OCI-LY1 (cell line): ENCODE data around the gene SLC19A1.

ENCODE experiments used
- H2AFZ ChIP-seq: fragments of 200-600 bp; sonication (generic), shearing (Covaris generic); 2 replicates; pipeline ENCODE4 v1.6.0; 2014; ENCODE audit warnings: antibody characterized with exemption, mild to moderate bottlenecking, low read length
- H3F3A ChIP-seq: fragments of 200-600 bp; sonication (generic), shearing (Covaris generic); 2 replicates; pipeline ENCODE4 v1.6.0; 2014; ENCODE audit warnings: mild to moderate bottlenecking, antibody characterized with exemption, low read length, moderate library complexity; ENCODE audit not compliant: insufficient read depth
- H3K27ac ChIP-seq: fragments of 200-600 bp; sonication (generic); 2 replicates; pipeline ENCODE4 v1.5.1; 2014; ENCODE audit warnings: low read length, mixed run types, mild to moderate bottlenecking, low read depth; ENCODE audit not compliant: poor library complexity, severe bottlenecking
- H3K27me3 ChIP-seq: fragments of 200-600 bp; sonication (generic); 2 replicates; pipeline ENCODE4 v1.6.0; 2014; ENCODE audit warnings: antibody characterized with exemption, mild to moderate bottlenecking, low read length, moderate library complexity; ENCODE audit not compliant: insufficient read depth
- H3K36me3 ChIP-seq: fragments of 200-600 bp; sonication (generic); 2 replicates; pipeline ENCODE4 v1.6.1; 2014; ENCODE audit warnings: mild to moderate bottlenecking, antibody characterized with exemption, low read length, moderate library complexity, mixed read lengths; ENCODE audit not compliant: insufficient read depth
- H3K4me1 ChIP-seq: fragments of 200-600 bp; sonication (generic); 2 replicates; pipeline ENCODE4 v1.5.1; 2014; ENCODE audit warnings: mild to moderate bottlenecking, low read length, moderate library complexity; ENCODE audit not compliant: insufficient read depth, severe bottlenecking
- H3K4me2 ChIP-seq: fragments of 200-600 bp; sonication (generic), shearing (Covaris generic); 2 replicates; pipeline ENCODE4 v1.6.1; 2014; ENCODE audit warnings: low read length
- H3K4me3 ChIP-seq: fragments of 200-600 bp; sonication (generic); 2 replicates; pipeline ENCODE4 v1.5.1; 2014; ENCODE audit warnings: low read length, low read depth, mild to moderate bottlenecking, mixed read lengths; ENCODE audit not compliant: poor library complexity, severe bottlenecking
- H3K79me2 ChIP-seq: fragments of 200-600 bp; shearing (Covaris generic); 2 replicates; pipeline ENCODE4 v1.6.1; 2016; ENCODE audit warnings: mixed run types, low read length, mixed read lengths; ENCODE audit not compliant: insufficient read depth
- H3K9ac ChIP-seq: fragments of 200-600 bp; sonication (generic), shearing (Covaris generic); 2 replicates; pipeline ENCODE4 v1.6.1; 2014; ENCODE audit warnings: mild to moderate bottlenecking, low read length, mixed read lengths
- H3K9me2 ChIP-seq: fragments of 200-600 bp; sonication (generic), shearing (Covaris generic); 2 replicates; pipeline ENCODE4 v1.6.1; 2014; ENCODE audit warnings: low read depth, mild to moderate bottlenecking, low read length, mixed read lengths
- H3K9me3 ChIP-seq: fragments of 200-600 bp; shearing (Covaris generic); 2 replicates; pipeline ENCODE4 v1.6.1; 2014; ENCODE audit warnings: low read length, mixed read lengths
- H4K20me1 ChIP-seq: fragments of 200-600 bp; sonication (generic), shearing (Covaris generic); 2 replicates; pipeline ENCODE4 v1.6.0; 2016; ENCODE audit warnings: mild to moderate bottlenecking, low read length; ENCODE audit not compliant: insufficient read depth
- EZH2 ChIP-seq: fragments of 200-600 bp; sonication (generic), shearing (Covaris generic); IDR thresholded peaks from 2 replicates; pipeline ENCODE4 v1.8.0; 2017; ENCODE audit warnings: borderline replicate concordance, mixed run types, mild to moderate bottlenecking, antibody characterized with exemption, low read length, moderate library complexity, mixed read lengths
- TF ChIP-seq, protein P1 (sequence below): fragments of 200-600 bp; sonication (generic), shearing (Covaris generic); IDR thresholded peaks from 2 replicates; pipeline ENCODE4 v1.5.1; 2017; ENCODE audit warnings: mild to moderate bottlenecking, antibody characterized with exemption, low read length, moderate library complexity, mixed read lengths

The SLC19A1 gene

DNA sequence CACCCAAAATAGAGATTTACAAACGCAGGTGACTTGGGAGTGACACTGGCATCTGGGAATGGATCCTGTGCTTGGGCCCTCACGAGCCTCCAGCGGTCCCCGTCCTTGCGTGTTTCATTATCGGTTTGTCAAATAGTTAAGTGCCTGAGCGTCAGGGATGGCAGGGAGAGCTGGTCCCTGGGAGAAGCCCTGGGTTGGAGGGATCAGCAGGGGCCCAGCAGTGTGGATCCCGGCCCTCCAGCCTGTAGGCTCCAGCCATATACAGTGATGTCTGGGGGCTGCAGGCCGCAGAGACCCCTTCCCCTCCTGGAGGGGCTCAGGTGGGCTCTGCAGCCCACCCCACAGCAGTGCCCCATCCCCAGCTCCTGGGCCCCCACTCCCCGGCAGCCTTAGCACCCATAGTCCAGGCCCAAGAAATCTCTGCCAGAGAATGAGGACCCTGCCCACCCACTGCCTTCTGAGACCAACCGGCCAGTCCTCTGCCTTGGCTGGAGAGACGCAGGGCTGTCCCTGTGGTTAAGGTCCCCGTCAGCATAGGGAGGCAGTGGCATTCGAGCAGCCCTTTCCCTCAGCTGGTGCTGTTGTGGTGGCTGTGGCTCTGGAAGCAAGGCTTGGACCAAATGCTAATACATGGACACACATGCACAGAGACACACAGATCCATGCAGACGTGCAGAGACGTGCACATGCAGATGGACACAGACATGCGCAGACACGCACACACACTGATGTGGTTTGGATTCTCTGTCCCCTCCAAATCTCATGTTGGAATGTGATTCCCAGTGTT is 2.4 kb upstream of the SLC19A1 start:
- H2AFZ ChIP-seq, result no peak overlapping the region
- TF ChIP-seq EZH2, result no peak
- TF ChIP-seq, protein P1, sequence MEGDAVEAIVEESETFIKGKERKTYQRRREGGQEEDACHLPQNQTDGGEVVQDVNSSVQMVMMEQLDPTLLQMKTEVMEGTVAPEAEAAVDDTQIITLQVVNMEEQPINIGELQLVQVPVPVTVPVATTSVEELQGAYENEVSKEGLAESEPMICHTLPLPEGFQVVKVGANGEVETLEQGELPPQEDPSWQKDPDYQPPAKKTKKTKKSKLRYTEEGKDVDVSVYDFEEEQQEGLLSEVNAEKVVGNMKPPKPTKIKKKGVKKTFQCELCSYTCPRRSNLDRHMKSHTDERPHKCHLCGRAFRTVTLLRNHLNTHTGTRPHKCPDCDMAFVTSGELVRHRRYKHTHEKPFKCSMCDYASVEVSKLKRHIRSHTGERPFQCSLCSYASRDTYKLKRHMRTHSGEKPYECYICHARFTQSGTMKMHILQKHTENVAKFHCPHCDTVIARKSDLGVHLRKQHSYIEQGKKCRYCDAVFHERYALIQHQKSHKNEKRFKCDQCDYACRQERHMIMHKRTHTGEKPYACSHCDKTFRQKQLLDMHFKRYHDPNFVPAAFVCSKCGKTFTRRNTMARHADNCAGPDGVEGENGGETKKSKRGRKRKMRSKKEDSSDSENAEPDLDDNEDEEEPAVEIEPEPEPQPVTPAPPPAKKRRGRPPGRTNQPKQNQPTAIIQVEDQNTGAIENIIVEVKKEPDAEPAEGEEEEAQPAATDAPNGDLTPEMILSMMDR, result no peak
- no peaks in the 10 kb centered on the region for H3K9me2 ChIP-seq
- no peaks in the 10 kb centered on the region; the same call in 1 of the 2 replicates for H3K27me3 ChIP-seq
- H3K4me3 ChIP-seq, result no peak overlapping the region
- no peaks in the 10 kb centered on the region for H4K20me1 ChIP-seq
- H3K79me2 ChIP-seq, result no peaks in the 10 kb centered on the region
- no peaks in the 10 kb centered on the region for H3F3A ChIP-seq
- no peaks in the 10 kb centered on the region for H3K36me3 ChIP-seq
- H3K4me2 ChIP-seq, result no peak overlapping the region
- H3K4me1 ChIP-seq, result peaks cover 7% of the 10 kb centered on the region
- H3K27ac ChIP-seq, result no peak overlapping the region
- no peaks in the 10 kb centered on the region for H3K9me3 ChIP-seq
- no peak overlapping the region for H3K9ac ChIP-seq

DNA sequence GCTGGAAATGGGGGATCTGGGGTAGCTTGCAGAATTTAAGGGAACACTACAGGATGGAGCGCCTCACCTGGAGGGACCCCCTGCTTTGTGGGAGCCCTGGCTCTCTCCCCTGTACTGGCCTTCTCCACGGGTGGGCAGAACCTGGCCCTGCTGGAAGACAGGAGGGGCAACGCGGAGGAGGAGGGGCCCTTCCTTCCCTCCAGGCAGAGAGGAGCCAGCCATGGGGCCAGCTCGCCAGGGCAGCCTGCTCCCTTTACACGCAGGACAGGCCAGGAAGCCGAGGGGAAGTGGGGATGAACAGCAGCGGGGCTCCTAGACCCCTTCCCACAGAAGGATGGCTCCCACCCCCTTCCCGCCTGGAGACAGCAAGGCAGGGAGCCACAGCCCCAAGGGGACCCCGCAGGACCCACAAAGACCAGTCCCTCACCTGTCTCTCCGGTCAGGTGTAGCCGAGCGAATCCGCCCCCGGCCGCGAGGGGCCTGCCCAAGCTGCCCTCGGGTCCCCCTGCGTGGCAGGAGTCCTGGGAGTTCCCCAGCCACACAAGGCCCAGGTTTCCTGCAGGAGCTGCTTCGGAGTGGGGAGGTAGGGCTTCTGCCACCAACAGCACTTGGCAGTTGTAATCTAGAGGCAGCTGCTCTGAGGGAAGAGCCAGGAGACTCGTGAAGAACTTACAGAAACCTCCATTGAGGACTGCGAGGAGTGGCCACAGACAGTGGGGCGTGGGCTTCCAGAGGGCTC is 1.6 kb upstream of the SLC19A1 start:
- TF ChIP-seq EZH2, result no peak
- TF ChIP-seq, protein P1, result no peak
- no peaks in the 10 kb centered on the region; the same call in 1 of the 2 replicates for H3K27me3 ChIP-seq
- no peak overlapping the region for H2AFZ ChIP-seq
- peaks cover 7% of the 10 kb centered on the region for H3K4me1 ChIP-seq
- H4K20me1 ChIP-seq, result no peaks in the 10 kb centered on the region
- H3K9ac ChIP-seq, result no peak overlapping the region
- no peak overlapping the region for H3K4me2 ChIP-seq
- no peak overlapping the region for H3K4me3 ChIP-seq
- no peaks in the 10 kb centered on the region for H3F3A ChIP-seq
- no peaks in the 10 kb centered on the region for H3K9me2 ChIP-seq
- no peaks in the 10 kb centered on the region for H3K36me3 ChIP-seq
- no peaks in the 10 kb centered on the region for H3K9me3 ChIP-seq
- H3K79me2 ChIP-seq, result no peaks in the 10 kb centered on the region
- H3K27ac ChIP-seq, result no peak overlapping the region

DNA sequence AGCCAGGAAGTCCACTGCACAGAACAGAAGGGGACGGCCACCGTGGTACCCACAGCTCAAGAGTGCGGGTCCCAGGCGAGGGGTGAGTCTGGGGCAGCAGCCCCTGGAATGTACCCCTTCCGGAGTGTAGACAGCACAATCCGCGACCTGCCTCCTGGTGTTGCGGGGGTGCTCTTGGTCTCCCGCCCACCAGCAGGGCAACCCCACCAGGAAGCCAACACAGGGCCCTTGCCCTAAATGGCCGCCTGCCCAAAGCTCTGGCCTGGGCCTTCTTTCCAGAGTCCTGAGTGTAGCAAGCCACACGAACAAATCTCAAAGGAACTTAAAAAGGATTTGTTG is 1.1 kb upstream of the SLC19A1 start:
- Histone ChIP-seq H3K4me3 (no peak overlapping the region), H3F3A (no peaks in the 10 kb centered on the region), H3K36me3 (no peaks in the 10 kb centered on the region), H3K9ac (no peak overlapping the region), H3K27ac (no peak overlapping the region), H3K27me3 (no peaks in the 10 kb centered on the region; the same call in 1 of the 2 replicates), H3K9me2 (no peaks in the 10 kb centered on the region), H2AFZ (no peak overlapping the region), H4K20me1 (no peaks in the 10 kb centered on the region), H3K79me2 (no peaks in the 10 kb centered on the region), H3K4me1 (peaks cover 7% of the 10 kb centered on the region), H3K9me3 (no peaks in the 10 kb centered on the region), H3K4me2 (no peak overlapping the region)
- TF ChIP-seq EZH2, result no peak
- TF ChIP-seq, protein P1, result no peak
